Stimulated activated naive CD8-positive, alpha-beta T cell treated with anti-CD3 and anti-CD28 coated beads, Interleukin-15, amount 100 ng/mL, for 72 hours (primary cell): Measurements from ENCODE around the gene ZNF333.

ENCODE experiments used
- ATAC-seq: fragments of 150-1000 bp; cut with Tn5 transposase; 2 replicates; pipeline ENCODE4 v1.10.0; 2021; ENCODE audit warnings: mild to moderate bottlenecking, moderate library complexity
- DNase-seq, 2 donors: peaks; one replicate each; pipeline ENCODE4 v3.0.0; 2021 to 2022
- H3K27ac Mint-ChIP-seq, 2 donors: one replicate each; pipeline ENCODE4 v1.8.0; 2022; ENCODE audit warnings: mild to moderate bottlenecking in 2 of 2, mixed read lengths in 2 of 2, moderate library complexity in 2 of 2
- H3K27me3 Mint-ChIP-seq: one replicate; pipeline ENCODE4 v1.8.0; 2022; ENCODE audit warnings: mixed read lengths
- H3K4me1 Mint-ChIP-seq: one replicate; pipeline ENCODE4 v1.8.0; 2022; ENCODE audit warnings: mild to moderate bottlenecking, mixed read lengths
- H3K4me3 Mint-ChIP-seq, 2 donors: one replicate each; pipeline ENCODE4 v1.8.0; 2022; ENCODE audit warnings: mild to moderate bottlenecking in 2 of 2, mixed read lengths in 2 of 2, moderate library complexity in 1 of 2
- H3K9me3 Mint-ChIP-seq, 2 donors: one replicate each; pipeline ENCODE4 v1.8.0; 2022; ENCODE audit warnings: mixed read lengths in 2 of 2

ZNF333 gene

GRCh38 chr19:14689598-14690503 lies at the start of gene ZNF333:
Gene ZNF333 (plus strand): TSS chr19:14690048. CDS start chr19:14693492, 3,444 bp downstream.
- peak; percentile 97 for DNase-seq
- H3K27me3 Mint-ChIP-seq: no peaks in the 10 kb centered on the region
- peak within 1 kb of the TSS; percentile 96 to 97 for H3K4me3 Mint-ChIP-seq
- peaks cover 24% of the 10 kb centered on the region for H3K4me1 Mint-ChIP-seq
- ATAC-seq: peak; percentile 98
- no peaks in the 10 kb centered on the region for H3K9me3 Mint-ChIP-seq
- peak within 1 kb of the TSS; percentile 100 for H3K27ac Mint-ChIP-seq

GRCh38 chr19:14648506-14648905 lies 41.3 kb upstream of the ZNF333 start:
- ATAC-seq (no peak), DNase-seq (no peak)
- H3K9me3 Mint-ChIP-seq: peaks cover 10 to 16% of the 10 kb centered on the region in 2 donors
- H3K4me1 Mint-ChIP-seq: no peaks in the 10 kb centered on the region
- no peak overlapping the region for H3K27ac Mint-ChIP-seq
- no peak overlapping the region for H3K4me3 Mint-ChIP-seq
- peaks cover 34% of the 10 kb centered on the region for H3K27me3 Mint-ChIP-seq

GRCh38 chr19:14649020-14649419 lies 40.8 kb upstream of the ZNF333 start:
- H3K27me3 Mint-ChIP-seq: peaks cover 34% of the 10 kb centered on the region
- ATAC-seq (no peak), DNase-seq (no peak)
- no peak overlapping the region for H3K27ac Mint-ChIP-seq
- H3K4me1 Mint-ChIP-seq: no peaks in the 10 kb centered on the region
- H3K4me3 Mint-ChIP-seq: no peak overlapping the region
- H3K9me3 Mint-ChIP-seq: peaks cover 10 to 16% of the 10 kb centered on the region in 2 donors

- Mint-ChIP-seq H3K4me1 (no peaks in the 10 kb centered on the region), H3K27me3 (peaks cover 34% of the 10 kb centered on the region), H3K9me3 (peaks cover 10 to 16% of the 10 kb centered on the region in 2 donors), H3K4me3 (no peak overlapping the region), H3K27ac (no peak overlapping the region)
- DNase-seq (no peak), ATAC-seq (no peak)
These were observed 39.7 kb upstream of the ZNF333 start for GRCh38 chr19:14650161-14650560.

- H3K4me1 Mint-ChIP-seq: no peaks in the 10 kb centered on the region
- no peak for DNase-seq
- H3K9me3 Mint-ChIP-seq: peaks cover 7 to 8% of the 10 kb centered on the region in 2 donors
- H3K4me3 Mint-ChIP-seq: no peak overlapping the region
- H3K27ac Mint-ChIP-seq: no peak overlapping the region
- no peak for ATAC-seq
- H3K27me3 Mint-ChIP-seq: peaks cover 26% of the 10 kb centered on the region
These were observed 34.9 kb upstream of the ZNF333 start for GRCh38 chr19:14654786-14655560.

GRCh38 chr19:14655726-14656125 lies 34.1 kb upstream of the ZNF333 start:
- Mint-ChIP-seq H3K27ac (no peak overlapping the region), H3K27me3 (peaks cover 24% of the 10 kb centered on the region), H3K4me1 (no peaks in the 10 kb centered on the region), H3K9me3 (peaks cover 0 to under 1% of the 10 kb centered on the region in 2 donors), H3K4me3 (no peak overlapping the region)
- ATAC-seq (no peak), DNase-seq (no peak)

- ATAC-seq: no peak
- H3K9me3 Mint-ChIP-seq: no peaks in the 10 kb centered on the region
These were observed 29.9 kb upstream of the ZNF333 start for GRCh38 chr19:14659874-14660489.

GRCh38 chr19:14661372-14661924 lies 28.4 kb upstream of the ZNF333 start:
- Mint-ChIP-seq H3K4me1 (no peaks in the 10 kb centered on the region), H3K27me3 (peaks cover 19% of the 10 kb centered on the region), H3K4me3 (no peak overlapping the region), H3K27ac (no peak overlapping the region), H3K9me3 (no peaks in the 10 kb centered on the region)
- no peak for DNase-seq
- ATAC-seq: no peak

More at GRCh38 chr19:14659874-14660489, 29.9 kb upstream of the ZNF333 start:
- H3K27ac Mint-ChIP-seq: no peak overlapping the region
- no peak overlapping the region for H3K4me3 Mint-ChIP-seq
- peaks cover 26% of the 10 kb centered on the region for H3K27me3 Mint-ChIP-seq
- DNase-seq: no peak
- H3K4me1 Mint-ChIP-seq: no peaks in the 10 kb centered on the region

- DNase-seq: no peak
- H3K27ac Mint-ChIP-seq: no peak overlapping the region
- H3K27me3 Mint-ChIP-seq: peaks cover 21% of the 10 kb centered on the region
These were observed 19.9 kb upstream of the ZNF333 start for GRCh38 chr19:14669940-14670339.

GRCh38 chr19:14670408-14670807 lies 19.4 kb upstream of the ZNF333 start:
- Mint-ChIP-seq H3K4me3 (no peak overlapping the region), H3K27ac (no peak overlapping the region), H3K4me1 (peaks cover 10% of the 10 kb centered on the region), H3K27me3 (peaks cover 21% of the 10 kb centered on the region), H3K9me3 (peaks cover 7 to 16% of the 10 kb centered on the region in 2 donors)
- DNase-seq: no peak
- no peak for ATAC-seq

More at GRCh38 chr19:14669940-14670339, 19.9 kb upstream of the ZNF333 start:
- Mint-ChIP-seq H3K4me1 (peaks cover 10% of the 10 kb centered on the region), H3K4me3 (no peak overlapping the region), H3K9me3 (peaks cover 7 to 16% of the 10 kb centered on the region in 2 donors)
- no peak for ATAC-seq

GRCh38 chr19:14672188-14672872 lies 17.5 kb upstream of the ZNF333 start:
- Mint-ChIP-seq H3K4me3 (no peak overlapping the region), H3K4me1 (peaks cover 10% of the 10 kb centered on the region), H3K9me3 (peaks cover 7 to 16% of the 10 kb centered on the region in 2 donors), H3K27me3 (peaks cover 13% of the 10 kb centered on the region), H3K27ac (no peak overlapping the region)
- ATAC-seq: peak; percentile 35
- no peak for DNase-seq

- no peak overlapping the region for H3K4me3 Mint-ChIP-seq
- ATAC-seq: no peak
- H3K27ac Mint-ChIP-seq: no peak overlapping the region
These were observed 16.8 kb upstream of the ZNF333 start for GRCh38 chr19:14673088-14673487.

GRCh38 chr19:14674764-14675163 lies 15.1 kb upstream of the ZNF333 start, which contains the start of gene ADGRE3:
Gene ADGRE3 (minus strand): TSS chr19:14674844. CDS start chr19:14674770, 74 bp downstream.
- H3K27ac Mint-ChIP-seq: no peak within 1 kb of the TSS
- H3K4me3 Mint-ChIP-seq: peak within 1 kb of the TSS in 1 of 2 donors; percentile 27
- ATAC-seq (peak; percentile 42), DNase-seq (no peak)
- peaks cover 13% of the 10 kb centered on the region for H3K27me3 Mint-ChIP-seq
- H3K9me3 Mint-ChIP-seq: peaks cover 0 to 6% of the 10 kb centered on the region in 2 donors
- no peaks in the 10 kb centered on the region for H3K4me1 Mint-ChIP-seq

More at GRCh38 chr19:14673088-14673487, 16.8 kb upstream of the ZNF333 start:
- Mint-ChIP-seq H3K9me3 (peaks cover 7 to 16% of the 10 kb centered on the region in 2 donors), H3K27me3 (peaks cover 13% of the 10 kb centered on the region), H3K4me1 (peaks cover 6% of the 10 kb centered on the region)
- no peak for DNase-seq

- no peak overlapping the region for H3K27ac Mint-ChIP-seq
- H3K4me1 Mint-ChIP-seq: no peaks in the 10 kb centered on the region
- ATAC-seq (no peak), DNase-seq (no peak)
- H3K27me3 Mint-ChIP-seq: peaks cover 13% of the 10 kb centered on the region
- no peaks in the 10 kb centered on the region for H3K9me3 Mint-ChIP-seq
- no peak overlapping the region for H3K4me3 Mint-ChIP-seq
These were observed 13.1 kb upstream of the ZNF333 start for GRCh38 chr19:14676762-14677161.
